Hypothalamus (tissue), 51 donors: ENCODE data around the gene PRKCZ.

ENCODE experiments used
- DNase-seq, 51 donors: peaks; one replicate each; lab custom pipeline; 2025; lab: John Stamatoyannopoulos, UW

Gene PRKCZ

DNA sequence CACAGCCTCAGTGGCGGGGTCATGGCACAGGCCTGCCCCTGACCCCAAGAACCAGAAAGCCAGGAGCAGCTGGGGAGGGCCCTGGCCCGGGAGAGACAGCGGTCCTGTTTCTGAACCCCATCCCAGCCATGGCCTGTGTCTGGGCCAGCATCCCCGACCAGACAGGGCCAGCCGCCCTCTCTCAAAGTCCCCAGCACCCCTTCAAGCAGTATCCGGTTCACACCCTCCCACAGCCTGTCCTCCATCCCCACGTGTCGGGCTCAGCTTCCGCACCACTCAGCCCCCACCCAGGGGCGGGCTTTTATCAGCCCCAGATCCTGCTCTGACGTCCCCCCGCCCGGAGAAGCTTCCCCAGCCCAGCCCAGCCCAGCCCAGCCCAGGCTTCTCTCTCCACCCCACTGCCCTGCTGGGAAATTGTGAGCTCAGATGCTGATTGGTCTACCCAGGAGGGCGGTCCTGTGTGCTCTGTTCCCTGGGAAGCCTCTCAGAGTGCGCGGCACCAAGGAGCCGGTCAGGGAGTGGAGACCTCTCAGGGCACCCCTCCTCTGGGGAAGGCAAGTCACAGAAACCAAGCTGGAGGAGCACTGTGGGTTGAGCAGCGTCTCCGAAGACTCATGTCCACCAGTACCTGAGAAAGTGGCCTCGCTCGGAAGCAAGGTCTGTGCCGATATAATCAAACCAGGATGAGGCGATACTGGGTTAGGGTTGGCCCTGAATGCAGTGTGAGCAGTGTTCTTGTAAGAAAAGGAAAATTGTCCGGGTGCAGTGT lies 149.0 kb downstream of the PRKCZ start:
- peak in 44 of 51 donors; percentile 21 to 85 (median 62) for DNase-seq

DNA sequence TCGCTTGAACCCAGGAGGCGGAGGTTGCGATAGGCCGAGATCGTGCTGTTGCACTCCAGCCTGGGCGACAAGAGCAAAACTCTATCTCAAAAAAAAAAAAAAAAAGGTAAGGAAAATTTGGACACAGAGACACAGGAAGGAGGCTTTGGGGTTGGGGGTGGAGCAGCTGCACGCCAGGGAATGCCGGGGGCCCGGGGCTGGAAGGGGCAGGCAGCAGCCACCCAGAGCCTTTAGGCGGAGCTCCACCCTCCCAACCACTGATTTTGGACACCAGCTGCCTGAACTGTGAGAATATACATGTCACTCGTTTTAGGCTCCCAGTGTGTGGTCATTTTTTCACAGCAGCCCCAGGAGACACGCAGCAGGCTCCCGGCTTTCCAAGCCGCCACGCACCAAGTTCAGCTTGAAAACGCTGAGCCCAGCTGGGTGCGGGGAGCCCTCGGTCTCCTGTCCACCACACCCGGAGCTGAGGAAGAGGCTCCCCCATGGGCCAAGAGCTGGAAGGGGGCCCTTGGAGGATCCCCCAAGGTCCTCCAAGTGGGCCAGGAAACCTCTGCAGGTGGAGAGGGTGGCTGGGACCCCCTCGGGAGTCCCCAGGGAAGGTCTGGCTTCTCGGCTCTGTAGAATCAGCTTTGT lies 150.2 kb downstream of the PRKCZ start:
- DNase-seq = no peak

- no peak for DNase-seq
Measured at GRCh38 chr1:2201062-2201461, 150.9 kb downstream of the PRKCZ start.

- DNase-seq = no peak
Measured at GRCh38 chr1:2202008-2202575, 151.9 kb downstream of the PRKCZ start.

DNA sequence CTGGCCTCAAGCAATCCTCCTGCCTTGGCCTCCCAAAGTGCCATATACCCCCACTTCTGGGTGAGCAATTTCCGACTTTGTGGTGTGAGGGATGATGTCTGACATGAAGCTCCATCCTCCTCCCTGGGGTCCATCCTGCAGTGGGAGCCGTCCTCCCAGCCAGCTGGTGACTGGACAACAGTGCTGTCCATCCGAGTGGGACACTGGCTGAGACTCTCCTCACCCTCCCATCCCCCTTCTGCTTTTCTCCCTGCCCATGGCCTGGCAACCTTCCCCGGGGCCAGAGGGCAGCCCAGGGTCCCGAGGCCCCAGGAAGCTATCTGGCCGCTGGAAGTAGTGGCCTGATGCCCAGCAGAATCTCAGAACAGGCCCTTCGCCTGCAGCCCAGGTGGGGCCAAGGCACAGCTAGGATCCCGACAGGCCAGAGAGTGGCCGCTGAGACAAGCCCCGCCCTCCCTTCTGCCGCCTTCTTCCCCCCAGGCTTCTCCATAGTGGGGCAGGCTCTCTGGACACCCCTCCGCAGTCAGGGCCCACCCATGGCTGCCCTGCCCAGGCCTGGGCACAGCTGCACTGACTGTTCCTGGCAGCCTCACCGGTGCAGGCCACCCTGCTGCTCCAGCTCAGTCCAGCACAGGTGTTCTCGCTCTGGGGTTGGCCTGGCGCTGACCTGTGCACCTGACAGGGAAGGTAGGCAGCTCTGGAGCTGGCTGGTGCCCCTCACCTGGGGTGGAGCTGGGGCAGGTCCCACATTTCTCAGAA lies 152.8 kb downstream of the PRKCZ start:
- DNase-seq = no peak

- DNase-seq = no peak
Measured at GRCh38 chr1:2203671-2204414, 153.6 kb downstream of the PRKCZ start.

- DNase-seq = peak in 41 of 51 donors; percentile 41 to 96 (median 76)
Measured at GRCh38 chr1:2204415-2205190, 154.4 kb downstream of the PRKCZ start.

- DNase-seq = peak in 50 of 51 donors; percentile 44 to 99 (median 91)
Measured at GRCh38 chr1:2205191-2205952, 155.2 kb downstream of the PRKCZ start.

DNA sequence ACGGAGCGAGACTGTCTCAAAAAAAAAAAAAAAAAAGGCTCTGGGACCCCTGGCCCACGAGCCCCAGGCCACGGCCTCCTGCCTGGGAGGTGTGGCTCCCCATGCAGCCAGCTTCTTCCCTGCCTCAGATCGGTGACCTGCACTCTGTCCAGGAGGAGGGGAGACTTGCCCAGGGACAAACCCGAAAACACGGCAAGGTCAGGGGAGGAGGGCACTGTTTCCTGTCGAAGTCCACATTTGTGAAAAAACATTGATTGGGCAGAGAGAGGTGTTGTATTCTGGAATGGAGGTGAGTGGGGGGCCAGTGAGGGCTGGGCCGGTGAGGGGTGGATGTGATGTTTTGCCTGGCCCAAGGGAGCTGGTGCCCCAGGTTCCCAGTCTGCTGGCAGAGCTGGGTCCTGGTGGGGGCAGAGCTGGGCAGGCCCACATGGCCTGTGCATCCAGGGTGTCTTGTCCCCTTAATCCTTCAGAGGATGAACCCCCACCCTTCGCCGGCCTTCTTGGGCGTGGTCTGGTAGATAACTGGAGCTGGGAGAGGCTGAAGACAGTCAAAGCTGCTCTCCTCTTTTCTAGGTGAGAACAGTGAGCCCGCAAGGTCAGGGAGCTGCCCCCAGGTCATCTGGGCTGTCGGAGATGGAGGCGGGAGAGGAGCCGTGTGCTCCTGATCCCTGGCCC lies 156.7 kb downstream of the PRKCZ start:
- DNase-seq = no peak

DNA sequence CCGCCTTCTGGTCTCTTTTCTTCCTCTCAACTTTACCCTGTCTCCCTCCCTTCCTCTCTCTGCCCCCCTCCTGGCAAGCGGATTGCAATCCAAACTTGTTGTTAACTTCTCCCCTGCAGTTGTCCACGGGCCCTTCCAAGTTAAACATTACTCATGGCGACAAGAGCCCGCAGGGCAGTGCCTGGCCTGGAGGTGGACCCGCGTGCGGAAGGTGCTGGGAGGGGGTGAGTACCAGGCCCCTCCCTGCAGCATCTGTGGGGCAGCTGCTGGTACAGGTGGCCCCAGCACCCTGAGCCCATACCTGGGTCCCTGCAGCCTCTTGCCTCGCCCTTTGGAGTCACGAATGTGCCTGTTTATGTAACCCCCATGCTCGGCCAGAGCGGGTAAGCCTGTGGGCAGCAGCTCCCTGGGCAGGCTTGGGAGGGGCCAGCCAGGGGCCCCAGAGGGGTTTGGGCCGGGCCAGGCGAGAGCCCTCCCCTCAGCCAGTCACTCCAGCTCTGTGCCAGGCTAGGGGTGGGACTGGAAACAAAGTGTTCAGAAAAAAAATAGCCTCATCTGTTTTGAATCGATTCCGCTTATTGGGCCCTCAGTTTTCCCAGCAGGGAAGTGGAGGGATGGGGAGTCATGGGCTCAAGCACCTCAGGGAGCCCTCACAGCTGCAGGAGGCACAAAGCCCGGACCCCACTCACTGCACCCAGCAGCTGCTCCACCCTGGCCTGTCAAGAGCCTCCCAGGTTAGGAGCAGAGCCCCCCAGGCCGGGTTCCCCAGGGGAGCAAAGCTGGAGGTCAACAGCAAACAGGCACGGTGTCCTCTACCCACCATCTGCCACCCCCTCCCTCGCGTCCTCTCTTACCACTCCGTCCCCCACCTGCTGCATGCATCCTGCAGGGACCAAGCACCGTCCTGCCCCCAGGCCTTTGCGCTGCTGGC lies 158.4 kb downstream of the PRKCZ start:
- DNase-seq = peak in 1 of 51 donors; percentile 26

GRCh38 chr1:2209400-2210083 lies 159.3 kb downstream of the PRKCZ start:
- DNase-seq = no peak

DNA sequence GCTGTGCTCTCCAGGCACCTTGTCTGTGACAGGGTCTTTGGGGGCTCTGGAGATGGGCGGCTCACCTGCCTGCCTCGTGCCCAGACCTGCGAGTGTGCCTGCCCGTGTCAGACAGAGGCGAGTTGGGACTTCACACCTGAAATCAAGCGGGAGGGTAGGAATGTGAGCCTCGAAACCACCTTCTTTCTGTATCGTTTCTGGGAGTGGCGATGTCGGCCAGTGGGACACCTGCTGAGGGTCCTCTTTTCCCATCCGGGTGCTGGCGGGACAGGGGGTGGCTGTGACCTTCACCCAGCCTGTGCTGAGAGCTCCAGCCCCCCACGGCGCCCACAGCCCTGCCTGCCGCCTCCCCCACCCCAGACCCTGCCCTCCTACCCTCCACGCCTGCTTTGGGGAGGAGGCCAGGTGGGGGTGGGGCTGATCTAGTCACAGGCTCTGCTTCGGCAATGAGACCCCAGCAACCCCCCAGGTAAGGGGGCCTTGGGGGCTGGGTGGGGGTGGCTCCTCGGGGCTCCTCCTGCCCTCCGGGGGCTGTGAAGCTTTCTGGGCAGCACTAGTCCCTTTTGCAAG lies 160.0 kb downstream of the PRKCZ start:
- DNase-seq = no peak

- DNase-seq = no peak
Measured at GRCh38 chr1:2210786-2211185, 160.6 kb downstream of the PRKCZ start.

GRCh38 chr1:2212274-2212531 lies 162.0 kb downstream of the PRKCZ start:
- DNase-seq = no peak

GRCh38 chr1:2212532-2213491 lies 162.6 kb downstream of the PRKCZ start:
- peak in 47 of 51 donors; percentile 27 to 92 (median 74) for DNase-seq
